A549 (cell line): ENCODE results near the gene FAM193A. TPM values are rescaled to one million over a fixed set of nuclear protein-coding genes. Genes with fewer than 3 reads are reported as not detected.
"Not testable (repeated sequence)": the region's sequence is repeated elsewhere in the genome, so short reads cannot be mapped to it uniquely, and the experiment has no call there.

ENCODE experiments used
- ATAC-seq, 2 experiments: fragments of 200-7000 bp in 1 of 2; fragments of >200 bp in 1 of 2; cut with Nextera tagmentation in 1 of 2; cut with Tn5 transposase in 1 of 2; 3 replicates each; pipeline versions ENCODE4 v1.8.0 to v1.9.1; 2018 to 2020; ENCODE audit warnings: mild to moderate bottlenecking in 1 of 2, moderate library complexity in 1 of 2
- CTCF ChIA-PET: fragments of 300-600 bp; sonication (Branson Sonifier 250); formaldehyde crosslinking; extraction: SDS; loops from one replicate; lab custom pipeline; 2021; ENCODE audit warnings: antibody characterized with exemption, inconsistent platforms; lab: Yijun Ruan, JAX
- POLR2A ChIA-PET: fragments of 350-600 bp; formaldehyde crosslinking; extraction: SDS; loops from one replicate; lab custom pipeline; 2021; ENCODE audit warnings: antibody characterized with exemption, inconsistent platforms; lab: Yijun Ruan, JAX
- DNase-seq, 2 experiments: peaks; one replicate each; pipeline versions ENCODE4 v3.0.0 to v3.0.0-alpha.2; 2011 to 2016; ENCODE audit warnings: low read depth in 1 of 2, low spot score in 1 of 2
- FAIRE-seq: peaks from 2 replicates; lab custom pipeline; 2011; peaks lifted over from hg19 to GRCh38; lab: Jason Lieb, UNC
- H3K27ac ChIP-seq, 2 experiments: fragments of >200 bp; sonication (Bioruptor Twin); formaldehyde crosslinking; 3 replicates each; pipeline ENCODE4 v1.5.1; 2016 to 2017
- H3K4me1 ChIP-seq: fragments of >200 bp; sonication (Bioruptor Twin); formaldehyde crosslinking; 3 replicates; pipeline ENCODE4 v1.6.1; 2016
- H3K4me2 ChIP-seq: fragments of >200 bp; sonication (Bioruptor Twin); formaldehyde crosslinking; 3 replicates; pipeline ENCODE4 v1.6.1; 2016
- H3K4me3 ChIP-seq: fragments of >200 bp; sonication (Bioruptor Twin); formaldehyde crosslinking; 3 replicates; pipeline ENCODE4 v1.5.1; 2016
- H3K9me3 ChIP-seq: fragments of >200 bp; sonication (Bioruptor Twin); formaldehyde crosslinking; 3 replicates; pipeline ENCODE4 v1.6.1; 2016
- CBX2 ChIP-seq: fragments of 200-600 bp; sonication (generic); IDR thresholded peaks from 2 replicates; pipeline ENCODE4 v1.6.1; 2016; ENCODE audit warnings: low read depth, mild to moderate bottlenecking, borderline replicate concordance
- CBX8 ChIP-seq: fragments of 200-600 bp; sonication (generic); IDR thresholded peaks from 2 replicates; pipeline ENCODE4 v1.6.1; 2016
- CEBPB ChIP-seq, 2 experiments: fragments of >200 bp in 1 of 2; sonication (Bioruptor Twin) in 1 of 2; formaldehyde crosslinking in 1 of 2; IDR thresholded peaks; 2 replicates each; pipeline ENCODE4 v1.6.1; 2012 to 2016
- CTCF ChIP-seq: fragments of >200 bp; sonication (Bioruptor Twin); formaldehyde crosslinking; IDR thresholded peaks from 3 replicates; pipeline ENCODE4 v1.5.1; 2016
- EHF ChIP-seq: fragments of 250-450 bp; sonication (Bioruptor Pico); IDR thresholded peaks from 2 replicates; pipeline ENCODE4 v1.5.0; 2020; ENCODE audit warnings: mild to moderate bottlenecking
- EHMT2 ChIP-seq: fragments of 200-600 bp; sonication (generic); IDR thresholded peaks from 2 replicates; pipeline ENCODE4 v1.6.1; 2016; ENCODE audit warnings: antibody characterized with exemption, low read depth, mild to moderate bottlenecking, moderate library complexity
- ESRRA ChIP-seq: fragments of 150-350 bp; IDR thresholded peaks from 2 replicates; pipeline ENCODE4 v1.6.1; 2014; ENCODE audit warnings: mild to moderate bottlenecking, low read length, borderline replicate concordance
- FOSB ChIP-seq: fragments of 250-450 bp; sonication (Bioruptor Pico); IDR thresholded peaks from 2 replicates; pipeline ENCODE4 v1.5.0; 2020; ENCODE audit warnings: mild to moderate bottlenecking, moderate library complexity
- FOSL2 ChIP-seq, 2 experiments: fragments of 450-650 bp in 1 of 2; fragments of >200 bp in 1 of 2; sonication (Bioruptor Twin) in 1 of 2; formaldehyde crosslinking; IDR thresholded peaks; 2 replicates each; pipeline versions ENCODE4 v1.5.0 to v1.6.1; 2016 to 2020; ENCODE audit warnings: mild to moderate bottlenecking in 1 of 2, moderate library complexity in 1 of 2
- FOXS1 ChIP-seq: fragments of 250-450 bp; sonication (Bioruptor Pico); IDR thresholded peaks from 2 replicates; pipeline ENCODE4 v1.5.0; 2020; ENCODE audit warnings: mild to moderate bottlenecking, moderate library complexity
- GATA3 ChIP-seq: IDR thresholded peaks from 2 replicates; pipeline ENCODE4 v1.6.1; 2012; ENCODE audit warnings: borderline replicate concordance
- HOXB13 ChIP-seq: fragments of 250-450 bp; sonication (Bioruptor Pico); IDR thresholded peaks from 2 replicates; pipeline ENCODE4 v1.5.0; 2020; ENCODE audit warnings: low read depth, mild to moderate bottlenecking, moderate library complexity
- JUN ChIP-seq, 2 experiments: fragments of >200 bp; sonication (Bioruptor Twin); formaldehyde crosslinking; IDR thresholded peaks; 2 replicates in 1 of 2; 3 replicates in 1 of 2; pipeline ENCODE4 v1.6.1; 2016 to 2017
- MYC ChIP-seq: IDR thresholded peaks from 2 replicates; pipeline ENCODE4 v1.6.1; 2012; ENCODE audit warnings: mild to moderate bottlenecking, inconsistent platforms, low read length, improper control_type of control experiment, borderline replicate concordance
- POLR2A ChIP-seq: IDR thresholded peaks from 2 replicates; pipeline ENCODE4 v1.6.1; 2012; ENCODE audit warnings: mild to moderate bottlenecking, low read length
- RCOR1 ChIP-seq: fragments of 150-350 bp; IDR thresholded peaks from 2 replicates; pipeline ENCODE4 v1.6.1; 2014; ENCODE audit warnings: antibody characterized with exemption, low read length, low read depth
- RFX5 ChIP-seq: fragments of 450-650 bp; IDR thresholded peaks from 2 replicates; pipeline ENCODE4 v1.7.1; 2014; ENCODE audit warnings: antibody characterized with exemption, mild to moderate bottlenecking, moderate library complexity
- SMC3 ChIP-seq: fragments of >200 bp; sonication (Bioruptor Twin); formaldehyde crosslinking; IDR thresholded peaks from 3 replicates; pipeline ENCODE4 v1.6.1; 2018; ENCODE audit warnings: inconsistent platforms
- SREBF2 ChIP-seq: fragments of 450-650 bp; IDR thresholded peaks from 2 replicates; pipeline ENCODE4 v1.6.1; 2014; ENCODE audit warnings: mild to moderate bottlenecking, moderate library complexity
- TP53 ChIP-seq: fragments of 250-450 bp; sonication (Bioruptor Pico); IDR thresholded peaks from 2 replicates; pipeline ENCODE4 v1.5.0; 2021; ENCODE audit warnings: mild to moderate bottlenecking, moderate library complexity
- USF2 ChIP-seq: fragments of 450-650 bp; IDR thresholded peaks from 2 replicates; pipeline ENCODE4 v1.6.1; 2014; ENCODE audit warnings: antibody characterized with exemption
- ZC3H11A ChIP-seq: fragments of 450-650 bp; IDR thresholded peaks from 2 replicates; pipeline ENCODE4 v1.6.1; 2014; ENCODE audit warnings: antibody characterized with exemption, mild to moderate bottlenecking
- ZSCAN20 ChIP-seq: fragments of 250-450 bp; sonication (Bioruptor Pico); IDR thresholded peaks from 2 replicates; pipeline ENCODE4 v1.8.0; 2022; ENCODE audit warnings: mild to moderate bottlenecking, moderate library complexity
- WGBS: methylation state at CpG from one replicate; pipeline ENCODE4 v1.1.6; 2017; ENCODE audit errors: missing lambda C conversion rate; 5-methylcytosine and 5-hydroxymethylcytosine counted together
- polyA plus RNA-seq, 4 experiments: library from polyadenylated mRNA; depleted of rRNA in 3 of 4; stranded (reverse); fragments of >200 nt; fragmentation: RNase III in 1 of 4; extraction: RNeasy Plus Mini Kit Qiagen cat#74134 plus additional on column Dnase treatment in 1 of 4; gene quantifications; 2 replicates in 3 of 4; 3 replicates in 1 of 4; pipeline ENCODE4 v1.2.3, GENCODE V29; 2011 to 2017
- TF ChIP-seq, protein P1 (sequence below): IDR thresholded peaks from 2 replicates; pipeline ENCODE4 v1.6.1; 2012

FAM193A gene
- polyA plus RNA-seq, 2 of the 4 experiments (the other 2 are of a cell fraction), result 4.5 to 6.7 TPM

DNA sequence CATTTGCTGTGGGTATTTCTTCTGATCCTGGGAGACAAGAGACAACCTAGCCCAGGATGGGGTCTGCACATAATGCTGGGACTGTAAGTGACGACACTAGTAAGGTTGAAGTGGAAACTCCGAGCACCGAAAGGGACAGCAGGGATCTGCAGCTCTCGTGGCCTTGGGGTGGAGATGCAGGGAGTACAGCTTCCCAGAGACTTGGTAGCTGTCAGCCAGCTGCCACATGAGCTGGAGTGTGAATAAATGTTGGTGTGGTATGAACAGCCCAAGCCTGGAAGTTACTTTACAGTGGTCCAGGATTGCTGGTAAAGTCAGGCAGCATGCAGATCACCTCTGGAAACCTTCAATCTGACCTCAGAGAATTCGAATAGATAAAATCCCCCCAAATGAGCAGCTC lies 97.6 kb downstream of the FAM193A start:
- no peak for ATAC-seq

DNA sequence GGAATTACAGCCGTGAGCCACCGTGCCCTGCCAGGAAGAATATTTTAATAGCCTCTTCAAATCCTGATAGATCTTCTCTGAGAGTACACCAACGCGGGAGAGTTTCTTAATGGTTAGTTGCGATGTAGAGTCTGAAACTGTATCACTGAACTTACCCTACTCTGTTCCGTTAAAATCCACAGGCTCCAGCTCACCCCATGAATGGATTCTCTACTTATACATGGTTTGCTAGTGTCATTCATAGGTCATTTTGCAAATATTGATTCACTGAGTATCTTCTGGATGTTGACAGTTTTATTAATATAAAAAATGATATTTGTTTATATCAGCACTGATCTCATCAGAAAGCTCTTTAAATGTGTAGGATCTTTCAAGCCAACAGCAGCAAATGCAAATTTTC lies 99.9 kb downstream of the FAM193A start:
- WGBS, result 94% methylated on average over 6 of the region's 6 CpGs
- ATAC-seq, result no peak
- POLR2A ChIA-PET, result no interaction called here

More for the DNA sequence above, 97.6 kb downstream of the FAM193A start:
- DNase-seq (no peak), FAIRE-seq (no peak)
- no peaks in the 10 kb centered on the region for H3K4me1 ChIP-seq
- no peak for TF ChIP-seq EHF (CRISPR knock-in tag)
- TF ChIP-seq ZC3H11A, result no peak
- TF ChIP-seq RCOR1, result no peak
- no peak for TF ChIP-seq SMC3
- no peak for TF ChIP-seq RFX5
- no peak for TF ChIP-seq CTCF
- no peak for TF ChIP-seq USF2
- TF ChIP-seq ZSCAN20, result no peak
- no peak for TF ChIP-seq HOXB13 (CRISPR knock-in tag)
- TF ChIP-seq CBX8, result no peak
- TF ChIP-seq CEBPB (IDR thresholded peaks at IDR 0.05), result no peak
- no peak for TF ChIP-seq JUN (IDR thresholded peaks at IDR 0.05)
- no peak for TF ChIP-seq FOXS1
- TF ChIP-seq TP53 (CRISPR knock-in tag), result no peak
- TF ChIP-seq SREBF2, result no peak
- TF ChIP-seq MYC, result no peak
- TF ChIP-seq GATA3, result no peak
- no peak for TF ChIP-seq ESRRA
- TF ChIP-seq, protein P1, sequence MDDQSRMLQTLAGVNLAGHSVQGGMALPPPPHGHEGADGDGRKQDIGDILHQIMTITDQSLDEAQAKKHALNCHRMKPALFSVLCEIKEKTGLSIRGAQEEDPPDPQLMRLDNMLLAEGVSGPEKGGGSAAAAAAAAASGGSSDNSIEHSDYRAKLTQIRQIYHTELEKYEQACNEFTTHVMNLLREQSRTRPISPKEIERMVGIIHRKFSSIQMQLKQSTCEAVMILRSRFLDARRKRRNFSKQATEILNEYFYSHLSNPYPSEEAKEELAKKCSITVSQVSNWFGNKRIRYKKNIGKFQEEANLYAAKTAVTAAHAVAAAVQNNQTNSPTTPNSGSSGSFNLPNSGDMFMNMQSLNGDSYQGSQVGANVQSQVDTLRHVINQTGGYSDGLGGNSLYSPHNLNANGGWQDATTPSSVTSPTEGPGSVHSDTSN, result no peak
- TF ChIP-seq FOSB (CRISPR knock-in tag), result no peak
- no peak overlapping the region for H3K27ac ChIP-seq
- H3K9me3 ChIP-seq, result no peaks in the 10 kb centered on the region
- H3K4me3 ChIP-seq, result no peak overlapping the region
- 90% methylated on average over 5 of the region's 5 CpGs for WGBS
- CTCF ChIA-PET, result no interaction called here
- POLR2A ChIA-PET, result no interaction called here
- no peak overlapping the region for H3K4me2 ChIP-seq

DNA sequence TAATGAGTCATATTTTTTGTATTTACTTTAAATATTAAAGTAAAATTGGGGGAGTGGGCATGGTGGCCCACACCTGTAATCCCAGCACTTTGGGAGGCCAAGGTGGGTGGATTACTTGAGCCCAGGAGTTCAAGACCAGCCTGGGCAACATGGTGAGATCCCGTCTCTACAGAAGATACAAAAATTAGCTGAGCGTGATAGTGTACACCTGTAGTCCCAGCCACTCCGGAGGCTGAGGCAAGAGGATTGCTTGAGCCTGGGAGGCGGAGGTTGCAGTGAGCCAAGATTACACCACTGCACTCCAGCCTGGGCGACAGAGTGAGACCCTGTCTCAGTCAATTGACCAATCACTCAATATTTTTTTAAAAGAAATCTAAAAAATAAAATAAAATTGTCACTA lies 100.5 kb downstream of the FAM193A start:
- H3K4me3 ChIP-seq, POLR2A ChIA-PET, H3K4me1 ChIP-seq, FAIRE-seq, H3K4me2 ChIP-seq, CTCF ChIA-PET, ATAC-seq, DNase-seq, H3K27ac ChIP-seq, H3K9me3 ChIP-seq: not testable (repeated sequence)
- WGBS, result 98% methylated on average over 5 of the region's 5 CpGs

More for the DNA sequence above, 99.9 kb downstream of the FAM193A start:
- FAIRE-seq, result no peak
- Histone ChIP-seq H3K4me1 (no peaks in the 10 kb centered on the region), H3K4me3 (no peak overlapping the region), H3K9me3 (no peaks in the 10 kb centered on the region), H3K4me2 (no peak overlapping the region), H3K27ac (no peak overlapping the region)
- no peak for TF ChIP-seq USF2
- no peak for TF ChIP-seq FOSL2 (IDR thresholded peaks at IDR 0.05)
- TF ChIP-seq FOSL2 (CRISPR knock-in tag; IDR thresholded peaks at IDR 0.05), result no peak
- TF ChIP-seq RCOR1, result no peak
- no peak for TF ChIP-seq POLR2A
- TF ChIP-seq CBX2, result no peak
- no peak for TF ChIP-seq EHMT2
- CTCF ChIA-PET, result no interaction called here
- no peak for DNase-seq
